DMS153 treated with DMSO at 0.1 percent for 48 hours (cell line): Measurements from ENCODE around the gene EFNA1.
A peak's percentile ranks its signal among the peaks of the same experiment; 100 is the strongest.

Experiments used
- DNase-seq: peaks from one replicate; lab custom pipeline; 2025; ENCODE audit not compliant: unreplicated experiment; lab: John Stamatoyannopoulos, UW

The EFNA1 gene

GRCh38 chr1:155173478-155174323, 46.0 kb downstream of the EFNA1 start, which contains the start of gene TRIM46:
TSS of gene TRIM46 (plus strand) at chr1:155173849. CDS start at chr1:155173967, 118 bp downstream.
- peak; percentile 68 for DNase-seq

- no peak for DNase-seq
These were observed 46.9 kb downstream of the EFNA1 start for GRCh38 chr1:155174324-155175280.

- DNase-seq, result no peak
These were observed 47.7 kb downstream of the EFNA1 start for GRCh38 chr1:155175281-155175926.

GRCh38 chr1:155175927-155176371, 48.3 kb downstream of the EFNA1 start:
- no peak for DNase-seq

- DNase-seq, result peak; percentile 90
These were observed 48.9 kb downstream of the EFNA1 start for GRCh38 chr1:155176544-155177071.

- DNase-seq, result no peak
These were observed 49.7 kb downstream of the EFNA1 start for GRCh38 chr1:155177192-155177917.

- DNase-seq, result no peak
These were observed 50.2 kb downstream of the EFNA1 start for GRCh38 chr1:155177918-155178281.

- no peak for DNase-seq
These were observed 50.9 kb downstream of the EFNA1 start for GRCh38 chr1:155178441-155179111.

GRCh38 chr1:155179112-155180031, 51.7 kb downstream of the EFNA1 start:
- no peak for DNase-seq

GRCh38 chr1:155181371-155182051, 53.8 kb downstream of the EFNA1 start:
- no peak for DNase-seq

- no peak for DNase-seq
These were observed 54.4 kb downstream of the EFNA1 start for GRCh38 chr1:155182052-155182550.

GRCh38 chr1:155183775-155184221, 56.1 kb downstream of the EFNA1 start:
- no peak for DNase-seq

- no peak for DNase-seq
These were observed 56.7 kb downstream of the EFNA1 start for GRCh38 chr1:155184351-155184811.
